HEK293 (cell line): Measurements from ENCODE around the gene RGS6.

ENCODE experiments used
- CTCF ChIA-PET: fragments of 350-600 bp; formaldehyde crosslinking; extraction: SDS; loops from one replicate; lab custom pipeline; 2021; ENCODE audit warnings: antibody characterized with exemption; lab: Yijun Ruan, JAX
- POLR2A ChIA-PET: fragments of 300-600 bp; formaldehyde crosslinking; extraction: SDS; loops from one replicate; lab custom pipeline; 2020; ENCODE audit warnings: antibody characterized with exemption, inconsistent platforms; lab: Yijun Ruan, JAX
- H3K27ac ChIP-seq: fragments of 200-500 bp; sonication (Bioruptor generic); 2 replicates; pipeline ENCODE4 v1.5.1; 2014; ENCODE audit warnings: low read depth, low read length, control low read depth, inconsistent platforms; ENCODE audit errors: extremely low read depth
- H3K36me3 ChIP-seq, 2 experiments: fragments of 200-500 bp in 1 of 2; sonication (Bioruptor generic) in 1 of 2; 1 replicate in 1 of 2; 2 replicates in 1 of 2; pipeline ENCODE4 v1.5.1; 2014 to 2017; ENCODE audit warnings: inconsistent platforms in 2 of 2, low read length in 2 of 2; ENCODE audit not compliant: control insufficient read depth in 2 of 2, insufficient read depth in 1 of 2
- H3K4me1 ChIP-seq: fragments of 200-500 bp; sonication (Bioruptor generic); 2 replicates; pipeline ENCODE4 v1.5.1; 2014; ENCODE audit warnings: mild to moderate bottlenecking, low read length, inconsistent platforms; ENCODE audit not compliant: control insufficient read depth, insufficient read depth
- H3K4me3 ChIP-seq: 2 replicates; pipeline ENCODE4 v1.5.1; 2011; ENCODE audit warnings: low read depth, mild to moderate bottlenecking, control low read depth, low read length, moderate library complexity
- H3K9me3 ChIP-seq: fragments of 200-500 bp; sonication (Bioruptor generic); 2 replicates; pipeline ENCODE4 v1.5.1; 2014; ENCODE audit warnings: low read depth, low read length, inconsistent platforms; ENCODE audit not compliant: control insufficient read depth, insufficient read depth
- BCL11B ChIP-seq: fragments of 450-650 bp; formaldehyde crosslinking; IDR thresholded peaks from 2 replicates; pipeline ENCODE4 v1.5.1; 2016; ENCODE audit warnings: low read depth, missing biosample characterization, missing genetic modification characterization
- EGR2 ChIP-seq: fragments of 450-650 bp; formaldehyde crosslinking; IDR thresholded peaks from 2 replicates; pipeline ENCODE4 v1.5.1; 2016; ENCODE audit warnings: low read depth, missing biosample characterization, missing genetic modification characterization
- FEZF1 ChIP-seq: fragments of 450-650 bp; formaldehyde crosslinking; IDR thresholded peaks from 2 replicates; pipeline ENCODE4 v1.5.1; 2016; ENCODE audit warnings: missing biosample characterization, missing genetic modification characterization
- KLF7 ChIP-seq: fragments of 450-650 bp; formaldehyde crosslinking; IDR thresholded peaks from 2 replicates; pipeline ENCODE4 v1.5.1; 2016; ENCODE audit warnings: missing biosample characterization, missing genetic modification characterization, borderline replicate concordance
- SALL2 ChIP-seq: fragments of 450-650 bp; formaldehyde crosslinking; IDR thresholded peaks from 2 replicates; pipeline ENCODE4 v1.5.0; 2017; ENCODE audit warnings: missing biosample characterization, mild to moderate bottlenecking, missing genetic modification characterization, borderline replicate concordance
- SP3 ChIP-seq: fragments of 450-650 bp; formaldehyde crosslinking; IDR thresholded peaks from 2 replicates; pipeline ENCODE4 v1.5.1; 2016; ENCODE audit warnings: missing biosample characterization, missing genetic modification characterization
- YY1 ChIP-seq: fragments of 450-650 bp; formaldehyde crosslinking; IDR thresholded peaks from 2 replicates; pipeline ENCODE4 v1.5.1; 2018; ENCODE audit warnings: missing biosample characterization, missing genetic modification characterization
- YY2 ChIP-seq: fragments of 450-650 bp; formaldehyde crosslinking; IDR thresholded peaks from 2 replicates; pipeline ENCODE4 v1.5.1; 2016; ENCODE audit warnings: missing biosample characterization, missing genetic modification characterization
- ZBTB20 ChIP-seq: fragments of 450-650 bp; formaldehyde crosslinking; IDR thresholded peaks from 2 replicates; pipeline ENCODE4 v1.5.1; 2016; ENCODE audit warnings: missing biosample characterization, missing genetic modification characterization
- ZNF140 ChIP-seq: fragments of 450-650 bp; formaldehyde crosslinking; IDR thresholded peaks from 2 replicates; pipeline ENCODE4 v1.5.1; 2016; ENCODE audit warnings: missing biosample characterization, missing genetic modification characterization
- ZNF292 ChIP-seq: fragments of 450-650 bp; formaldehyde crosslinking; IDR thresholded peaks from 2 replicates; pipeline ENCODE4 v1.5.1; 2016; ENCODE audit warnings: low read depth, missing biosample characterization, missing genetic modification characterization, borderline replicate concordance
- ZNF426 ChIP-seq: fragments of 450-650 bp; formaldehyde crosslinking; IDR thresholded peaks from 2 replicates; pipeline ENCODE4 v1.5.1; 2017; ENCODE audit warnings: missing biosample characterization, missing genetic modification characterization, mild to moderate bottlenecking, inconsistent platforms, moderate library complexity
- ZNF560 ChIP-seq: fragments of 450-650 bp; formaldehyde crosslinking; IDR thresholded peaks from 2 replicates; pipeline ENCODE4 v1.5.1; 2017; ENCODE audit warnings: missing biosample characterization, missing genetic modification characterization, borderline replicate concordance
- ZNF626 ChIP-seq: fragments of 450-650 bp; sonication (Bioruptor Pico); formaldehyde crosslinking; IDR thresholded peaks from 2 replicates; pipeline ENCODE4 v1.5.1; 2018; ENCODE audit warnings: missing biosample characterization, missing genetic modification characterization, inconsistent platforms
- ZNF660 ChIP-seq: fragments of 450-650 bp; IDR thresholded peaks from 2 replicates; pipeline ENCODE4 v1.5.1; 2018; ENCODE audit warnings: missing biosample characterization, mild to moderate bottlenecking, missing genetic modification characterization
- ZXDB ChIP-seq: fragments of 450-650 bp; formaldehyde crosslinking; IDR thresholded peaks from 2 replicates; pipeline ENCODE4 v1.5.1; 2016; ENCODE audit warnings: missing biosample characterization, missing genetic modification characterization
- TF ChIP-seq, protein P1 (sequence below): sonication (generic); formaldehyde crosslinking; IDR thresholded peaks from 2 replicates; pipeline ENCODE4 v1.8.1; 2022; ENCODE audit warnings: mild to moderate bottlenecking, moderate library complexity, missing genetic modification reagents
- TF ChIP-seq, protein P2 (sequence below): fragments of 450-650 bp; formaldehyde crosslinking; optimal IDR thresholded peaks from 2 replicates; pipeline ENCODE3; 2016; ENCODE audit warnings: missing biosample characterization, mild to moderate bottlenecking, missing genetic modification characterization
- TF ChIP-seq, protein P3 (sequence below): fragments of 450-650 bp; formaldehyde crosslinking; IDR thresholded peaks from 2 replicates; pipeline ENCODE4 v1.5.1; 2016; ENCODE audit warnings: missing biosample characterization, missing genetic modification characterization
- TF ChIP-seq, protein P4 (sequence below): fragments of 450-650 bp; formaldehyde crosslinking; IDR thresholded peaks from 2 replicates; pipeline ENCODE4 v1.5.1; 2017; ENCODE audit warnings: missing biosample characterization, missing genetic modification characterization

Gene RGS6

DNA sequence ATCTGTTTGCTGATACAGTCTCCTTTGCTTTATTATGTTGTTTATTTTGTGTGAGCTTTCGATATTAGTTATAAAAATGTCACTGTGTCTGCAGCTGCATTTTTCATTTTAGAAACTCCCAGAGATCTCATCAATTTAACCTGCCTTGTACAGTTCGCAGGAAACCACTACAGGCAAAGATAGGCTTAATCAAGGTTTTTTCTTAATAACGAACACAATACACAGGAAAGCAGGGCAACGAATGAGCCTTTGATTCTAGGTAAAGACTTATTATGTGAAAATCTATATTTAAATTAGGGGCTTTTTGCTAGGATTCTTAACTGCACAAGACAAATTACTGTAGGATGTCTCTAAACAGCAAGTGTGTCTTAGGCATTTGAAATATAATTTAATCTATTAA is 191.9 kb downstream of the RGS6 start:
- TF ChIP-seq YY1 = no peak
- Histone ChIP-seq H3K4me1 (no peaks in the 10 kb centered on the region), H3K9me3 (no peaks in the 10 kb centered on the region), H3K4me3 (no peak overlapping the region), H3K36me3 (no peaks in the 10 kb centered on the region), H3K27ac (no peak overlapping the region)
- ChIA-PET POLR2A (no interaction called here), CTCF (no interaction called here)

DNA sequence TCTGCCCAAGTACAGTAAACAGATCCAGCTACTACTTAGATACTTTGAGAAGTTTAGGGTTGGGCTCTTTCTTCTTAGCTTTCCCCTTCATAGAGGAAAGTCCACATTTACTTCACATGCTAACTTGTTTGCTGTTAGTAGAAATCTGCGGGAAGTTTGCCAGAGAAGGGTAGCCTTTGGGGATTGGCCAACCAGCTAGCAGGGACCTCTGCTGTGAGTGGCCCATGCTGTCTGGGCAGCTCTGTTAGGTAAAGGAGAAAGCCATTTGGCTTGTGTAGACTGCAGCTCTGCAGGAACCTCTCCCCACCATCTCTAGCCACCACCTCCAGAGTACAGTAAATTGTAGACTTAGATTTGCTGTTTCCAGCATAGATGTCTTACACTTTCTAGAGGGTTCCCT is 193.9 kb downstream of the RGS6 start:
- POLR2A ChIA-PET = no interaction called here

DNA sequence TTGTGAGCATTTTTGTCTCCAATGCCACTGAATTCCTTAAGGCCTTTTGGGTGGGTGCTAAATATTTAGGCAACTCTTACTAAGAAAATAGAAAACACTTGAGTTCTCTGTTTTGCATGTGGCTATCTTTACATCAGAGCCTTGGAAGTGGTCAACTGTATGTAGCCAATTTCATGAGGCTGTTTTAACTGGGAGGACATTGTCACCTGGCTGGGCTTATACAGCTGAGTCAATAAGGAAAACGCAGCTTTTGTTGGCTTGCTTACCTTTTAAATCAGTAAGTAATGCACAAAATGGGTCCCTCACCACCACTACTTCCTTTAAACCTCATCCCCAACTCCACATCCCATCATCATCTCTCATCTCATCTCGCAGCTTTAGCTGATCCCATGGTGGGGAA is 194.3 kb downstream of the RGS6 start:
- no peak overlapping the region for H3K4me3 ChIP-seq
- CTCF ChIA-PET = no interaction called here
- H3K36me3 ChIP-seq = no peaks in the 10 kb centered on the region
- no peak overlapping the region for H3K27ac ChIP-seq
- POLR2A ChIA-PET = no interaction called here
- no peaks in the 10 kb centered on the region for H3K9me3 ChIP-seq
- TF ChIP-seq, protein P1, sequence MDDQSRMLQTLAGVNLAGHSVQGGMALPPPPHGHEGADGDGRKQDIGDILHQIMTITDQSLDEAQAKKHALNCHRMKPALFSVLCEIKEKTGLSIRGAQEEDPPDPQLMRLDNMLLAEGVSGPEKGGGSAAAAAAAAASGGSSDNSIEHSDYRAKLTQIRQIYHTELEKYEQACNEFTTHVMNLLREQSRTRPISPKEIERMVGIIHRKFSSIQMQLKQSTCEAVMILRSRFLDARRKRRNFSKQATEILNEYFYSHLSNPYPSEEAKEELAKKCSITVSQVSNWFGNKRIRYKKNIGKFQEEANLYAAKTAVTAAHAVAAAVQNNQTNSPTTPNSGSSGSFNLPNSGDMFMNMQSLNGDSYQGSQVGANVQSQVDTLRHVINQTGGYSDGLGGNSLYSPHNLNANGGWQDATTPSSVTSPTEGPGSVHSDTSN (CRISPR knock-in tag) = no peak
- TF ChIP-seq ZNF626 (tag by site-specific recombination) = no peak
- no peak for TF ChIP-seq BCL11B (tag by site-specific recombination)
- TF ChIP-seq, protein P2, sequence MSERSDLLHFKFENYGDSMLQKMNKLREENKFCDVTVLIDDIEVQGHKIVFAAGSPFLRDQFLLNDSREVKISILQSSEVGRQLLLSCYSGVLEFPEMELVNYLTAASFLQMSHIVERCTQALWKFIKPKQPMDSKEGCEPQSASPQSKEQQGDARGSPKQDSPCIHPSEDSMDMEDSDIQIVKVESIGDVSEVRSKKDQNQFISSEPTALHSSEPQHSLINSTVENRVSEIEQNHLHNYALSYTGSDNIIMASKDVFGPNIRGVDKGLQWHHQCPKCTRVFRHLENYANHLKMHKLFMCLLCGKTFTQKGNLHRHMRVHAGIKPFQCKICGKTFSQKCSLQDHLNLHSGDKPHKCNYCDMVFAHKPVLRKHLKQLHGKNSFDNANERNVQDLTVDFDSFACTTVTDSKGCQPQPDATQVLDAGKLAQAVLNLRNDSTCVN (tag by site-specific recombination) = no peak
- no peak for TF ChIP-seq ZNF140 (tag by site-specific recombination)
- no peak for TF ChIP-seq YY2 (tag by site-specific recombination)
- TF ChIP-seq ZBTB20 = no peak
- TF ChIP-seq SP3 (tag by site-specific recombination) = no peak
- no peak for TF ChIP-seq ZNF560 (tag by site-specific recombination)
- TF ChIP-seq ZXDB (tag by site-specific recombination) = no peak
- TF ChIP-seq, all 188 proteins: peak for 0
- H3K4me1 ChIP-seq = no peaks in the 10 kb centered on the region

More for the DNA sequence above, 193.9 kb downstream of the RGS6 start:
- Histone ChIP-seq H3K4me3 (no peak overlapping the region), H3K9me3 (no peaks in the 10 kb centered on the region), H3K4me1 (no peaks in the 10 kb centered on the region), H3K36me3 (no peaks in the 10 kb centered on the region)
- CTCF ChIA-PET = no interaction called here
- TF ChIP-seq KLF7 = no peak
- no peak for TF ChIP-seq ZNF292 (tag by site-specific recombination)
- TF ChIP-seq, all 188 proteins: peak for 0
- H3K27ac ChIP-seq = no peak overlapping the region

DNA sequence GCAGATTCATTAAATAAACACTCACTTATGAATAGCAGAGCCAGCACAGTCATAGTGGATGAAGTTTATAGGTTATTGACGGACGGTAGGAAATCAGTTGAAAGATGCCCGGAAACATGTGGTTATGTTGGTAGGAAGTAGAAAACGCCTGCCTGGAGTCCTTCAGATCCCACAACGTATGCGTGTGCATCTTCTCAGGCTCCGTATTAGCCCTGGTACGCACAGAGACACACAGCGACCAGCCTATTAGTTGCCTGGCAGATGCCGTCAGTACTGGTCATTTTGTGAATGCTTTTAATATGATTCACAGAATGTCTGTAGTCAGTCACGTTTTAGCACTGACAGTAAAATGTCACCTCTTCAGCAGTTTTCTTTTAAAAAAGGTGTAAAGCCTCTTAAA is 196.4 kb downstream of the RGS6 start:
- Histone ChIP-seq H3K4me3 (no peak overlapping the region), H3K36me3 (no peaks in the 10 kb centered on the region), H3K9me3 (no peaks in the 10 kb centered on the region), H3K27ac (no peak overlapping the region), H3K4me1 (no peaks in the 10 kb centered on the region)
- ChIA-PET CTCF (interaction anchor here (0.7 kb wide), 1 partner anchor 24 kb away, joined by 3 read pairs; no protein-coding TSS in a partner anchor), POLR2A (no interaction called here)
- TF ChIP-seq ZNF426 (tag by site-specific recombination) (no peak), EGR2 (tag by site-specific recombination) (no peak), FEZF1 (tag by site-specific recombination) (no peak), ZNF660 (no peak), SALL2 (no peak)
- TF ChIP-seq, protein P3, sequence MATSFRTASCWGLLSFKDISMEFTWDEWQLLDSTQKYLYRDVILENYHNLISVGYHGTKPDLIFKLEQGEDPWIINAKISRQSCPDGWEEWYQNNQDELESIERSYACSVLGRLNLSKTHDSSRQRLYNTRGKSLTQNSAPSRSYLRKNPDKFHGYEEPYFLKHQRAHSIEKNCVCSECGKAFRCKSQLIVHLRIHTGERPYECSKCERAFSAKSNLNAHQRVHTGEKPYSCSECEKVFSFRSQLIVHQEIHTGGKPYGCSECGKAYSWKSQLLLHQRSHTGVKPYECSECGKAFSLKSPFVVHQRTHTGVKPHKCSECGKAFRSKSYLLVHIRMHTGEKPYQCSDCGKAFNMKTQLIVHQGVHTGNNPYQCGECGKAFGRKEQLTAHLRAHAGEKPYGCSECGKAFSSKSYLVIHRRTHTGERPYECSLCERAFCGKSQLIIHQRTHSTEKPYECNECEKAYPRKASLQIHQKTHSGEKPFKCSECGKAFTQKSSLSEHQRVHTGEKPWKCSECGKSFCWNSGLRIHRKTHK (tag by site-specific recombination) = no peak
- TF ChIP-seq, protein P4, sequence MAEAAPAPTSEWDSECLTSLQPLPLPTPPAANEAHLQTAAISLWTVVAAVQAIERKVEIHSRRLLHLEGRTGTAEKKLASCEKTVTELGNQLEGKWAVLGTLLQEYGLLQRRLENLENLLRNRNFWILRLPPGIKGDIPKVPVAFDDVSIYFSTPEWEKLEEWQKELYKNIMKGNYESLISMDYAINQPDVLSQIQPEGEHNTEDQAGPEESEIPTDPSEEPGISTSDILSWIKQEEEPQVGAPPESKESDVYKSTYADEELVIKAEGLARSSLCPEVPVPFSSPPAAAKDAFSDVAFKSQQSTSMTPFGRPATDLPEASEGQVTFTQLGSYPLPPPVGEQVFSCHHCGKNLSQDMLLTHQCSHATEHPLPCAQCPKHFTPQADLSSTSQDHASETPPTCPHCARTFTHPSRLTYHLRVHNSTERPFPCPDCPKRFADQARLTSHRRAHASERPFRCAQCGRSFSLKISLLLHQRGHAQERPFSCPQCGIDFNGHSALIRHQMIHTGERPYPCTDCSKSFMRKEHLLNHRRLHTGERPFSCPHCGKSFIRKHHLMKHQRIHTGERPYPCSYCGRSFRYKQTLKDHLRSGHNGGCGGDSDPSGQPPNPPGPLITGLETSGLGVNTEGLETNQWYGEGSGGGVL (tag by site-specific recombination) = no peak
